HepG2 (cell line): ENCODE measurements around the gene TNPO3. TPM values are rescaled to one million over a fixed set of nuclear protein-coding genes. Genes with fewer than 3 reads are reported as not detected.
A peak's percentile ranks its signal among the peaks of the same experiment; 100 is the strongest.

Experiments
- AHR ChIP-seq: IDR thresholded peaks from 2 replicates; pipeline ENCODE4 v1.6.1; 2018; ENCODE audit warnings: missing genetic modification reagents, missing compliant biosample characterization
- BHLHE40 ChIP-seq: IDR thresholded peaks from 2 replicates; pipeline ENCODE4 v1.6.1; 2011; ENCODE audit warnings: low read length, improper control_type of control experiment
- CREB1 ChIP-seq, 2 experiments: fragments of 450-650 bp in 1 of 2; IDR thresholded peaks; 2 replicates each; pipeline ENCODE4 v1.6.1; 2016 to 2017; ENCODE audit warnings: control low read depth in 1 of 2, mild to moderate bottlenecking in 1 of 2, missing compliant biosample characterization in 1 of 2, missing genetic modification characterization in 1 of 2
- FOXA3 ChIP-seq: IDR thresholded peaks from 2 replicates; pipeline ENCODE4 v1.6.1; 2016; ENCODE audit warnings: missing genetic modification reagents, missing compliant biosample characterization
- GTF2F1 ChIP-seq: fragments of 150-350 bp; IDR thresholded peaks from 2 replicates; pipeline ENCODE4 v1.6.1; 2014; ENCODE audit warnings: low read length
- HOXA7 ChIP-seq: sonication (generic); formaldehyde crosslinking; IDR thresholded peaks from 2 replicates; pipeline ENCODE4 v1.8.1; 2022; ENCODE audit warnings: mild to moderate bottlenecking, missing genetic modification reagents, moderate library complexity
- KDM2A ChIP-seq: sonication (generic); formaldehyde crosslinking; IDR thresholded peaks from 2 replicates; pipeline ENCODE4 v1.4.0; 2020; ENCODE audit warnings: low read depth, missing genetic modification reagents, borderline replicate concordance
- LCORL ChIP-seq, 2 experiments: fragments of 450-650 bp in 1 of 2; sonication (generic) in 1 of 2; formaldehyde crosslinking in 1 of 2; IDR thresholded peaks; 2 replicates each; pipeline versions ENCODE4 v1.5.0 to v1.6.1; 2017 to 2020; ENCODE audit warnings: antibody characterized with exemption in 1 of 2, missing genetic modification reagents in 1 of 2
- MIXL1 ChIP-seq: IDR thresholded peaks from 2 replicates; pipeline ENCODE4 v1.6.1; 2016
- MXD1 ChIP-seq: sonication (generic); formaldehyde crosslinking; IDR thresholded peaks from 2 replicates; pipeline ENCODE4 v1.4.0; 2020; ENCODE audit warnings: mild to moderate bottlenecking, missing genetic modification reagents
- NFIB ChIP-seq: sonication (generic); formaldehyde crosslinking; IDR thresholded peaks from 2 replicates; pipeline ENCODE4 v1.9.0; 2021; ENCODE audit warnings: missing genetic modification reagents, mild to moderate bottlenecking, borderline replicate concordance
- PRDM4 ChIP-seq: sonication (generic); formaldehyde crosslinking; IDR thresholded peaks from 2 replicates; pipeline ENCODE4 v1.9.0; 2021; ENCODE audit warnings: missing genetic modification reagents, borderline replicate concordance
- SNAPC2 ChIP-seq: sonication (generic); formaldehyde crosslinking; IDR thresholded peaks from 2 replicates; pipeline ENCODE4 v1.8.1; 2022; ENCODE audit warnings: mild to moderate bottlenecking, missing genetic modification reagents
- SP2 ChIP-seq: sonication (generic); formaldehyde crosslinking; IDR thresholded peaks from 2 replicates; pipeline ENCODE4 v1.5.1; 2020; ENCODE audit warnings: mild to moderate bottlenecking, missing genetic modification reagents
- ZNF18 ChIP-seq: sonication (generic); formaldehyde crosslinking; IDR thresholded peaks from 2 replicates; pipeline ENCODE4 v1.8.0; 2022; ENCODE audit warnings: mild to moderate bottlenecking, missing genetic modification reagents; ENCODE audit not compliant: insufficient replicate concordance
- ZNF253 ChIP-seq: sonication (generic); formaldehyde crosslinking; IDR thresholded peaks from 2 replicates; pipeline ENCODE4 v1.8.0; 2022; ENCODE audit warnings: mild to moderate bottlenecking, missing genetic modification reagents, borderline replicate concordance
- ZNF333 ChIP-seq: sonication (generic); formaldehyde crosslinking; IDR thresholded peaks from 2 replicates; pipeline ENCODE4 v1.4.0; 2020; ENCODE audit warnings: mild to moderate bottlenecking, missing genetic modification reagents, borderline replicate concordance
- ZNF335 ChIP-seq: sonication (generic); formaldehyde crosslinking; IDR thresholded peaks from 2 replicates; pipeline ENCODE4 v1.4.0; 2020; ENCODE audit warnings: missing genetic modification reagents
- ZNF576 ChIP-seq: sonication (generic); formaldehyde crosslinking; IDR thresholded peaks from 2 replicates; pipeline ENCODE4 v1.4.0; 2020; ENCODE audit warnings: mild to moderate bottlenecking, missing genetic modification reagents
- ZNF670 ChIP-seq: sonication (generic); formaldehyde crosslinking; IDR thresholded peaks from 2 replicates; pipeline ENCODE4 v1.8.0; 2022; ENCODE audit warnings: mild to moderate bottlenecking, missing genetic modification reagents, borderline replicate concordance
- ZSCAN29 ChIP-seq: sonication (generic); formaldehyde crosslinking; conservative IDR thresholded peaks from 2 replicates; pipeline ENCODE4 v1.4.0; 2020; ENCODE audit warnings: mild to moderate bottlenecking, missing genetic modification reagents
- polyA plus RNA-seq, 8 experiments: library from polyadenylated mRNA; depleted of rRNA in 3 of 8; stranded (reverse) in 7 of 8; unstranded in 1 of 8; fragments of >200 nt; fragmentation: Illumina TruSeq in 4 of 8; extraction: Trizol in 4 of 8; gene quantifications; 2 replicates each; pipeline versions ENCODE4 v1.2.1 to v1.2.3, GENCODE V29; 2011 to 2016; ENCODE audit warnings: low read depth in 4 of 8, missing spikeins in 1 of 8, mixed read lengths in 1 of 8; ENCODE audit not compliant: insufficient read depth in 1 of 8
- total RNA-seq, 5 experiments: library from RNA; depleted of rRNA; stranded (reverse); fragments of >200 nt; fragmentation: Illumina TruSeq; extraction: Trizol; gene quantifications; 2 replicates each; pipeline ENCODE4 v1.2.3, GENCODE V29; 2016; ENCODE audit warnings: low read depth in 1 of 5

TNPO3 gene
- total and polyA plus RNA-seq, 2 of the 13 experiments (the other 11 are each of a cell fraction or from before 2014, with no cell fraction given), result 23.8 to 44.6 TPM

- peak; percentile 94 for TF ChIP-seq ZNF670 (CRISPR knock-in tag)
- peak; percentile 57; the same call in 1 of the 2 replicates for TF ChIP-seq BHLHE40
- TF ChIP-seq SP2 (CRISPR knock-in tag), result peak; percentile 66
- peak; percentile 79 for TF ChIP-seq AHR (CRISPR knock-in tag)
- TF ChIP-seq FOXA3, result peak; percentile 33
- 0 out of 2 replicates have a peak, but pooled peaks have one; percentile 29 for TF ChIP-seq ZNF253
- TF ChIP-seq LCORL (IDR thresholded peaks at IDR 0.05), result no peak
- TF ChIP-seq LCORL (CRISPR knock-in tag; IDR thresholded peaks at IDR 0.05), result peak; percentile 70; the same call in 1 of the 2 replicates
- TF ChIP-seq SNAPC2 (CRISPR knock-in tag), result 0 out of 2 replicates have a peak, but pooled peaks have one; percentile 43
- peak; percentile 77 for TF ChIP-seq KDM2A
- TF ChIP-seq ZNF576 (CRISPR knock-in tag), result no peak
- 0 out of 2 replicates have a peak, but pooled peaks have one; percentile 61 for TF ChIP-seq PRDM4 (CRISPR knock-in tag)
- TF ChIP-seq ZSCAN29, result peak; percentile 86; the same call in 1 of the 2 replicates
- TF ChIP-seq ZNF333 (CRISPR knock-in tag), result no peak
- TF ChIP-seq ZNF18 (CRISPR knock-in tag), result no peak
- peak; percentile 35 for TF ChIP-seq MIXL1 (CRISPR knock-in tag)
- TF ChIP-seq HOXA7, result no peak
- no peak for TF ChIP-seq NFIB
- TF ChIP-seq ZNF335 (CRISPR knock-in tag), result peak; percentile 78
- TF ChIP-seq GTF2F1, result no peak
- peak; percentile 59; the same call in 1 of the 2 replicates for TF ChIP-seq CREB1 (IDR thresholded peaks at IDR 0.05)
- TF ChIP-seq CREB1 (CRISPR knock-in tag; IDR thresholded peaks at IDR 0.05), result peak; percentile 81
- TF ChIP-seq MXD1 (CRISPR knock-in tag), result no peak; the same call in 1 of the 2 replicates
Measured at GRCh38 chr7:129054438-129055293, at the start of gene TNPO3 (continued).
